GM19238 (cell line): Measurements from ENCODE around the gene NTN1.

Experiments used
- DNase-seq: peaks from one replicate; pipeline ENCODE4 v3.0.0; 2011; ENCODE audit warnings: low spot score; ENCODE audit not compliant: insufficient read length

NTN1 gene

DNA sequence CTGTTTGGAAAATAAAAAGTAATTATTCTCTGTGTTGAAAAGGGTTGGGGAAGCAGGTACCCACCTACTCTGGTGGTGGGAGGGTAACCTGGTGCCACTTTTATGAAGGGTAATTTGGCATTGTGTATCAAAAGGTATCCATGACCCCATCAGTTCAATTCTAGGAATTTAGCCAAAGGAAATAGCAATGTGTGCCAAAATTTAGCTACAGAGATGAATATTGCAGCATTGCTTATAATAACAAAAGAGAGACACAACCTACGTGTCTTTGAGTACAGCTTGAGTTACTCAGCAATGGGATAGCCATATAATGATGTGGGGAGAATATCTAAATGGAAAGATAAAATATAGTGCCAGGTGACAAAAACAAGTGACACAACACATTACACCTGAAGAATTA, 170.7 kb downstream of the NTN1 start:
- no peak for DNase-seq

DNA sequence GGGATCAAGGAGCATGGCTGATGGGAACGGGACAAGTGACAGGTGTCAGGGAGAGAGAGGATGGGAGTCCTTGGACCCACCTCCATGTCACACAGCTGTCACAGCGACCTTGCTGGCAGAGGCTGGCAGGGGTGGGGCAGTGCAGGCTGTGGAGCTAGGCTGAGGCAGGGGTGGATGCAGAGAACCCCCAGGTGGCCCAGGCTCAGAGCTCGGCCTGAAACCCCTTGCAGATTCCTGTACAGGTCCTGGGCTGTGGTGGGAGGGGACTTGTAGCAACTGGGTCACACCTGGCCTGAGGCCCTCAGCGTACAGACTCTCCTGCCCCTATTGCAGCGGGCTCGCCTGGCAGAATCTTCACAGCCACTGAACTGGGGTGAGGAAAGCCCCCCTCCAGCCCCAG, 174.1 kb downstream of the NTN1 start:
- no peak for DNase-seq

DNA sequence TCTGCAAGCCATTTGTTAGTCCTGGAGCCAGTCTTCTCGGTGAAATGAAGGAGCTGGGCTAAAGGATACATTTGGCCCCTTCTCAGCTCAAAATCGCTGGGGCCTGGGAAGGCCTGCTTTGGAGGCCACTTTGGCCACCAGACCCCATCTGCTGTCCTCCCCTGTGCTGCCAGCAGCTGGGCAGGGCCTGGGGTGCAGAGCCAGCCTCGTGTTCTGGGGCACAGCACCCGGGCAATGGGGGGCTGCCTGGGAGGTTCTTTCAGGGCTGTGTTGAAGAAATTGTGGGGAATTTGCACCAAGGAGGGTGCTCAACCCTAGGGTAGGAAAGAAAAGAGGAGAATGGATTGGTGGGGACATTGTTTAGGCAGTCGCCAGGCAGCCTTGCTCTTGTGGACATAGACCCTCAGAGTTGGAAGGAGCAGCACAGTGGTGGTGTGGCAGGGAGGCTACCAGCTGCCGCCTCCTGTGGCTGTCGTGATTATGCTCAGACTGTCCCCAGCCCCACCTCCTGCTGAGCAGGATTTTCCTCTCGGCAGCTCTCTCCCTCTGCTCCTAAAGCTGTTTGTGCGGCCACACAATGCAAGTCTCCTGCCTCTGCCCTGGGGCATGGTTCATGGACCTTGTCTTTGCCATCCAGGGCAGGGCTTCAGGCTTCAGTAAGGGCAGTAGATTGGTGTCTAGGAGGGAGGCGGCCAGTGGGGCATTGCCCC, 174.8 kb downstream of the NTN1 start:
- DNase-seq, result no peak

DNA sequence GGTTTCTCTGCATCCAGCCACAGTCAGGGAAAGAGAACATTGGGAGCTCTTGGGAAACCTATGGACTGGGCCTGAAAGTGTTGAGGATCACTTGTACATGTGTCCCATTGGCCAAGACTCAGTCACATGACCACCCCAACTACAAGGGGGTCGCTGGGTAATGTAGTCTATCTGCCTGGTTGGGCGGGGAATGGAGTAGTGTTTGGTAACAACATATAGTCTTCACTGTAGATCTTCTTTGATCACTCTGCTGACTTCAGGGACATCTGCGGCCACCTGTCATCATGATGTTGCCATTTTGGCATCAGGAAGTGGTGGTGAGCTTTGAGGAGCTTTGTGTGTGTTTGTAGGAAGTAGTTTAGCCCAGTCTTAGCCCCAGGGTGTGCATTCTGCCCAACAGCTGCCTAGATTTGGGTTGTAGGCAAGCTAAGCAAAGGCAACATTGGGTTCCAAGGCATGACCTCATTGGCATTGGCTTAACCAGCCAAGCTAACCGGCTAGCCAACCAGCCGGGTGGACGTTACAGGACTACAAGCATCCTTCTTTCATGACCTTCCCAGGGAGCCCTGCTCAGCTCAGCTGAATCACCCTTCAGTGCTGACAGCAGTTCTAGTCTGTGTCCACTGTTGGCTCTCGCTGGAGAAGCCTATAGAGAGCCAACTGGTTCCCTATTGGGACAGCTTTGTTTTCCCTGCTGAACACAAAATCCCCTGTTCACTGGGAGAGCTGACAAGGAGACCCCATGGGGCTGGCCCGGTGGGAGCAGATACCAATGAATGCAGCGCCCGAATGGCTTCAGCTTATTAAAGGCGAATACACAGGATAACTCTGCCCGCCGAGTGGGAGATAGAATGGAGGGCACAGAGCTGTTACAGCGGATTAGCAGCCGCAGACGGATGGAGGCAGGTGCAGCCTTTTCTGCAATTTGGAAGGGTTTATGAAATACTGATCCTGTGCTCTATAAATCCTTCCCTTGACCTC, 178.6 kb downstream of the NTN1 start:
- DNase-seq, result peak; percentile 29

DNA sequence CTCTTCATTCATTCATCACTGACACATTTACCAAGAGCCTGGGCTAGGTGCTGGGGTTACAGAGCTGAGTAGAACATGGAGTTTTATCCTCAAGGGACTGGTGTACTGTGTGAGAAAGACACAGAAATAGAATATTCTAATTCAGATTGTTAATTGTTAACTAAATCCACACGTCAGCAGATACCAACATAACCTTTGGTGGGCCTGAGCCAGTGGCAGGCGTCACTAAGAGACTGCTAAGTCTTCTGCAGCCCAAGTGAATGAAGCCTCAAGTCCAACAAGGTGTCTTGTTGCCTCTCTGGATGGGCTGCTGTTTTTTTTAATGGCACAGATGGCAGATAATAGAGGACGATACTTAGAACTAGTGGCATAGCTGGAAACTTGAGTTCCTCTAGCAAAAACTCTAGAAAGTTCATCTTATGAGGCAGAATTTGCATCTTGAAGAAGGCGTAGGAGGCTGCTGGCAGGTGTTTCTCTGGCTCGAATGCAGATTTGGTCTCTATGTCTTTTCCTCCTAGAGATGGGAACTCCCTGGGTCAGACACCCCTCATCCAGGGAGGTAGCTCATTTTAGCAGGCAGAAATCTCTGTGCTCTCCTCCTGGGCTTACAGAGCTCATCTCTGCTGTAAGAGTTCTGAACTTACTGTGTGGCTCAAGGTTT, 179.5 kb downstream of the NTN1 start:
- DNase-seq, result peak; percentile 69

DNA sequence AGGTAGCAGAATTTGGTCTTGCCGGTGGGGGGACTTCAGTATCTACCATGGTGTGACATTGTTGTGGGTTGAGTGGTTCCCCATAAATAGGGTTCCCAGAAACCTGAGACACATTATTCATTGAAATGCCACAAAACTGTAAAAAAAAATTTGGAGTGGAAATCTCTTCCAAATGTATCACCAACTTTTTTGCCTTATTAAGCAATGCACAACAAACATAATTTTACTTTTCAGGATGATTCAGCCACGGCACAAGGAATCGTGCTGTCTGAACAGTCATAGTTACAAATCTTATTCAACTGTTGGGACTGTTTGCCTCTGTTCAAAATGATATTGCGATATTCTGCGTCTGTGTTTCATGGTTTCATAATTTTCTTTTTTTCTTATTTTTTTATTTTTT, 181.2 kb downstream of the NTN1 start:
- no peak for DNase-seq

DNA sequence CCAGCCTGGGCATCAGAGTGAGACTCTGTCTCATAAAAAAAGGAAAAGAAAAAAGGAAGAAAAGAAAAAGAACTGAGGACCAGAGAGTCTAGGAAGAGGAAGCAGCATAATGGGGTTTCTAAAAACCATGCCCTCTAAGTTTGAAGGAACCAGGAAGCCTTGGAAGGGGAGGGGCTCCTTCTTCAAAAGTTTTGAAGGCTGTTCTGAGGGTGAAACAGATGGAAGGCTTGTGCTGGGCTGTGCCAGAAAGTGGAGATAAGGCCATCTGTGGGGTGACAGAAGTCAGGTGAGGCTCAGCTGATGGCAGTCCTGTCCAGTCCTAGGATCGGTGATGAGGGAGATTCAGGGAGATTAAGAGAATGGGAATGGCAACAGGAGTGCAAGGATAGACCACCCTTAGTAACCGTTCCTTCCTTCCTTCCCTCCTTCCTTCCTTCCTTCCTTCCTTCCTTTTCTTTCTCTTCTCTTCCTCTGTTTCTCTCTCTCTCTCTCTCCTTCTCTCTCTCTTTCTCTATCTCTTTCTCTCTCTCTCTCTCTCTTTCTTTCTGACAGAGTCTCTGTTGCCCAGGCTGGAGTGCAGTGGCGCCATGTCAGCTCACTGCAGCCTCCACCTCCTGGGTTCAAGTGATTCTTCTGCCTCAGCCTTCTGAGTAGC, 182.6 kb downstream of the NTN1 start:
- no peak for DNase-seq

DNA sequence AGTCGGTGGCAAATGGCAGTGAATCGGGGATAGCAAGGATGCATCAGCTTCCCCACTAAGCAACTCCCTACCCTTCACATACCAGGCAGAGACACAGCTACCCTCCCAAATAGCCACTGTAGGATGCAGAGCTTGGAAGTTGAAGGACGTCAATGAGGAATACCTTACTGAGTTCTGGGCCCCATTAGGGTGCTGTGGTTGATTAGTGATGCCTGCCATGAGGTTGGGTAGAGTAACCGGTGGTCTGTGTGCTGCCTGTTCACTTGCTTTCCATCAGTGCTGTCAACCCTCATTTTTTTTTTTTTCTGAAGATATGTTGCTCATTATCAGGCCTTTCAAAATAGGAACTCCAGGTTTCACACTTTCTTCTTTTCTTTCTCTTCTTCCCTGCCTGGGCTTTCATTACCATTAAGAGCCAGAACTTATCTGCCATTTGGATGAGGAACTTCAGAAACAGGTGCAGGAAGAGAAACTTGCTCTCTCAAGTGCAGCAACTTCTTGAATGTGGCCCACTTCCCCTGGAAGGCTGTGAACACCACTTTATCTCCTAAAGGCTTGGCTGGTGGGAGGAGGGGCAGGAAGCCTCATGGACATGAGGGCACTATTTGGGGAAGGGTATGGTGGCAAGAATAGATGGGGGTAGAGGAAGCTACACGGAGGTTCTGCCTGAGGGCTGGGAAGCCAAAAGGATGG, 183.5 kb downstream of the NTN1 start:
- DNase-seq, result no peak

DNA sequence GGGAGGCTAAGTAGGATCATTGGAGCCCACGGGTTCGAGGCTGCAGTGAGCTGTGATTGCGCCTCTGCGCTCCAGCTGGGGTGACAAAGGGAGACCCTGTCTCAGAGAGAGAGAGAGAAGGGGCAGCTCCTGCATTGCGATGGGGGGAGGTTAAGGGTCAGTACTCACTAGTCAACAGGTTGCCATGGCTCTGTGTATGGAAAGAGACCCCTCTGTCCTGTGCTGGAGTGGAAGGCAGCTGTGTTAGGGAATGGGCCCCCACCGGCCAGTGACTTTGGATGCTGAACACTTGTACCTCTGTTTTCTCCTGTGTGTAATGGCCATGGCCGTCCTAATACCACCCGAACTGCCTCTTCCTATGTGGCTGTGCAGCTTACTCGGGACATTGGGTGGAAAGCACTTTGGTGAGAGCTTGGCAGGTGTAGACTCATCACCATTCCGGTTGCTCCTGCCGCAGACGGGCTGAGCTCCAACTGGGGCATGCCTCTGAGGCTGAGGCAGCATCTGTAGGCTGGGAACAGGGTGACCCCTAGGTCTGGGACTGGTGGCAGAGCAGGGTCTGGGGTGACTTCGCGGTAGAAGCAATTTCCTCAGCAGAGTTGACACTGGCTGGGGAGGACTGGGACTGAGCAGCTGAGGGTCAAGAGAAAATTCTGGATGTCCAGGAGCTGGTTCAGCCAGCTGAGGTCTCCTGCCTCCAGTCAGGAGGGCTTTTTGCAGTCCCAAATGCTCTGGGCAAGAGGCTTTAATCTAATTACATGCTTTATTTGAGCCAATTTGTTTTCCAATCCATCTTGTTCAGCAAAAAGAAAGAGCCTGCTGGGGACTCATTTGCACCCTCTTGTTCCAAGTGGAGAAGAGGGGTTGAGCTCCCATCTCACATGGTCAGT, 184.5 kb downstream of the NTN1 start:
- DNase-seq, result no peak

DNA sequence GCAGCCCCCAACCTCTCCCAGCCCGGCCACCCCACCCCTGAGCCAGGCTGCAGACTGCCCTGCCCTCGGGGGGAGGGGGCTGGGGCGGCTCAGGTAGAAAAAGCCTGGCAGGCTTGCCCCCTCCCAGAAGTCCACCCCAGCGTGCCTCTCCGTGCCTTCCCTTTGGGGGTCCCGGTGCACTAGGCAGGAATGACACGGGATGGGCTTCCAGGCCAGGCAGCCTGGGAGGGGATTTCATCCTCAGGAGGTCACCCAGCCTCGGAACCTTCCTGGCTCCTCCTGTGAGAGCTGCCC, 185.0 kb downstream of the NTN1 start:
- DNase-seq, result no peak

DNA sequence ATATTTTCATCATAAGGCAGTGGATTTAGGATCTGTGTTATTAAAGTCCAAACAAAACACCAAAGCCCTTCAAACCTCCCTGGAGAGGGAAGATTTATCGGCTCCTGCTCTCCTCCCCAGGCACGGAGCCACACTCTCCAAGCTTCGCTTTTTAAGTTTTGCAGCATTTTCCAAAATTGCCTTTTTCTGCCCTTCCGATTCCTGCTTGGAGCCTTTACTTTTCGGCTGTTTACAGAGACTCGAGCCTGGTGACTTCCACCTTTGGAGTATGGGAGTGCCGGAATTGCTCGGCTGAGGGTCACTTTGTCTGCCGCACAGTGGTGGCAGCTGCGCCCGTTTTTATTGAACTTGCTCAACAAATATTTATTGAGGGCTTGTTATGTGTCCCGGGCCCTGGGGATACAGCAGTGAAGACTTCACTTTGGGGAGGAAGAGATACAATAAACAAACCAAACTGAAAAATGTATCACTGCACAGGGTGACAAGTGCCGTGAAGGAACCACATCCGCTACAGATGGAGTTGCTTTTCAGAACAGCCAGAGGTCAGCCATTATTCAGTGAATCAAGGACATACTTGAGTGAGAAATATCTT, 185.5 kb downstream of the NTN1 start:
- no peak for DNase-seq

DNA sequence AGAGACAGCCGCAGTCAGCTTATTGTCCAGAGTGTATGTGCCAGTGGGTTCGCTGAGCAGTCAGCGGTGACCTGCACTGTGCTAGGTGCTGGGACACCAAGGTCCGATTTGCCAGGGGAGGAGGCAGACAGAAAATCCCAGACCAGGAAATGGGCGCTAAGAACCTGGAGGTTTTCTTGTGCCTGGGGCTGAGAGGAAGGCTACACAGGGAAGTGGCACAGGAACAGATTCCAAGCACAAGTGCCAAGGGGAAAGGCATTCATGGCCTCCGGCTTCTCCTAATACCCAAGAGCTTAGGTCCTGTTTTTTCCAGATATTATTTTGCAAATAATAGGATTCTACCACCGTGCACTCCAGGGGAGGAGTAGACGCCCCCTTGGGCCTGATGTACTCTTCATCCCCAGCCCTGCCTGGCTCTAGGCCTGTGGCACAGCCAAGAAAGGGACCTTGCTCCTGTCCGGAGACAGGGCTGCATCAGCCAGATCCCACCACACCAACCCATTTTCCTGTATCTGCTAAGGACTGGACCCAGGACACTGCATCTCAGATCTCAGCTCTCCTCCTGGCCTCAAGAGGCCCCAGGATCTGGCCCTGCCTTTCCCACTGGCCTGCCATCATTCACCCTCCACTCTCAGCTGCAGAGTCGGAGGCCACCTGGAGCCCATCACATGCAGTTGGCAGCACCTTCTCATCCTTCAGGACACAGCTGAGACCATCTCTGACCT, 187.2 kb downstream of the NTN1 start:
- no peak for DNase-seq

DNA sequence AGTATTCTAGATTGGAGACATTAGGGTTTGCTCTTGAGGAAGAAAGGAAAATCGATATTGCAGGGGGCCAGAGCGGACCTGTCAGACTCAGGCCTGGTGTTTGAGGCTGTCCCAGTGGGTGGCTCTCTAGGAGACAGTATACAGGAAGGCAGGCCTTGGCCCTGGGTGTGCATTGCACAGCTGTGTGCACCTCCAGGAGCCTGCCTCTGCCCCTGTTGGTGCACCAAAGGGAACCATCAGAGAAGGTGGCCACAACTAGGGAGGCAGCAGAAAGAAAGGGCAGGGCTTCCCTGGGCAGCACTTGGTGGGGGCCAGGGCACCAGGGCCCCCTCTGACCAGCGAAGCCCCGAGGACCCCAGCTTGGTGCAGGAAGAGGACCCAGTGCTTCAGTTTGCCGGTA, 188.0 kb downstream of the NTN1 start:
- no peak for DNase-seq

DNA sequence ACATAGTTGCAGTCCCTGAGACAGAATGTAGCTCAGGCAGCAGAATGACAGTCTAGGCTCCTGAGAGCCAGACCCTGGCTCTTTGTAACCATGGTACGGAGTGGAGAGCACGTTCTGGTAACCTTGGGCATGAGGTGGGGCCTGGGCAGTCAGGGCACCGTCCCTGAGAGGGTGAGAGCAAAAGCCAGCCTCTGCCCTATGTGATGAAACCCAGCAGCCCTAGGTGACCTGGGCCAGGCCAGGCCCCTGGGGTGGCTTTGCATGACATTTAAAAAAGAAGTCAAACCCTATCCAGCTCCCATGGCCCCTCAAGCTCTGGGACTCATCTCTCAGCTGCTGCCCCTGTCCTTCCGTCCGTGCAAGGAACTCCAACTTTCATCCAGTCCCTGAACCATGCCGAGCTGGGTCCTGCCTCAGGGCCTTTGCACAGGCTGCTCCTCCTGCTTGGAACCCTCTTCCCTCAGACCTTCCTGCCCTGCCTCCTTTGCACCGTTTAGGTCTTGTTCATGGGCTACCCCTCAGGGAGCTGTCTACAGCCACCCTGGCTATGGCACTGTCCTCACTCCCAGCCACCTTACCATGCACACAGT, 188.6 kb downstream of the NTN1 start:
- no peak for DNase-seq

DNA sequence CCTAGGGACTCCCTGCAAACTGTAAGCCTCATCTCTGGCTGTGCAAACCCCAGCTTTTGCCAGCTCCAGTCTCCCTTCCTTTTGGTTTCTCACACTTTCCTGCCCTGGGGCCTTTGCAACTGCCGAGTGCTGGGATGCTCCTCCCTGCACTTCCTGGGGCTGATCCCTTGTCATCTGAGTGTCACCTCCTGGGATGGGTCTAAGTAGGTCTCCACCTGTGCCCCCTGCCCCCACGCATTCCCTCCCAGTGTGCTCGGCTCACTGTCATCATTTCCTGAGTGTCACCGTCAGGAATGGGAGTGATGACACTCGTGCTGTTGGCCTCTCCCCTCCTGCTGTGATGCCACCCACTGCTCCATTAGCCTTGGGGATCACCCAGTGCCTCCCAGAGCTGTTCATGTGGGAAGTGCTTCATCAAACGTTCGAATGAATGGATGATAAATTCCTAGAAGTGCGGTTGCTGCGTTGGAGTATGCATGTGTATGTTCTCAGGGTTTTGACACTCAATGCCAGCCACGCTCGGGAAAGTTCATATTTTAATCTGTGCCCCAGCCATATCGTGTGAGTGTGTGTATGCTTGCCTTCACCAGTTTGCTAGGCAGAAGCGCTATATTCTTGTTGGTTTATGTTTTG, 189.9 kb downstream of the NTN1 start:
- DNase-seq, result no peak

DNA sequence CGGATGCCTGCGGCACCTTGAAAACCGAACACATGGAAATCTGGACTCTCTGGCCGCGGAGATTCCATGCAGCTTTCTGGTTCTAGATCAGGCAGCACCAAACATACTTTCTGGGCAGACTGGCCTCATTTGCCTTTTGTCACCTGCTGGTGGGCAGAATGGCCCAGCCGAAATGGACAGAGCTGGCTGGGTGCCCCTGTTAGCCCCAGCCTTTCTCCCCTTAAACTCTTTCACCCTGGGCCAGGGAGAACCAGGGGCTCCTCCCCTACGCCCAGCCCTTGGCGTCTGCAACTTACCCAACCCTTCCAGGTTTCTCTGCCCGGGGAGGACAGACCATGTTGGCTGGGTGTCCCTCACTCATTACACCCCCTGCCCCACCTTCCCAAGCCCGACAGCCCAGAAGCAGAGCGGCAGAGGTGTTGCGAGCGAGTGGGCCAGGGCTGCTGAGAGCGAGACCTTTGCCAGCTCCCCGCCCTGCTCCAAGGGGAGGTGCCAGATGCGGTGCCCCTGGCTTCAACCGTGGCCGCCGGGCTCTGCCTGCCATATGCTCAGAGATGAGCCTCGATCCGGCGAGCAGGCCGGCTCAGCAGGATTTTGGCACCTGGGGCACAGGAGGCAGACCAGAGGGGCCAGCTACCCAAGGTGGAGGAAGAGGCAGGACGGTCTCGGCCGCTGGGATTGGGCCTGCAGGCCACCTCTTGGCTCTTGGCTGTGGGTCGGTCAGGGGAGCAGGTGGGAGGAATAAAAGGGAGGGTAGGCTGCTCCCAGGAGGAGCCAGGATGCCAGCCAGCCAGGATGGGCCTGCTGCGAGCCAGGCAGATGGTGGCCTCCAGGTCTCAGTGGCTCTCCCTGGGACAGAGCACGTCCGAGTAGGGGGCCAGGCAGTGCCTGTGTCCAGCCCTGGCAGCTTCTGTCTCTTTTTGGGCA, 191.3 kb downstream of the NTN1 start:
- DNase-seq, result no peak

DNA sequence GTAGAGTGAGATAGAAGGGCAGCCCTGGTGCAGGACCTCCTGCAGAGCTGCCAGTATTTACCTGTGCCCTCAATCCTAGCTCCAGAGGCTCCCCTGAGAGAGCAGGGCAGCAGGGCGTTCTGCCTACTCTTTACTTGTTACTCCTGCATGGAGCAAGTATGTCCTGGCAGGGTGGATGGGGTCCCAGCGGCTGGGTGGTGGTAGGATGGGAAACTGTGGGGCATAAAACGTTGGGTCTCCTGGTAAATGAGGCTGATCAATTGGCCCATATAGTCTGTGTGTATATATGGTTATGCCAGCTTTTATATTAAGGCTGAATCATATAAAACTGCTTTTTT, 192.0 kb downstream of the NTN1 start:
- DNase-seq, result no peak
